ENCODE results near the gene MAP3K21. TPM values are rescaled to one million over a fixed set of nuclear protein-coding genes. Genes with fewer than 3 reads are reported as not detected.

Gene MAP3K21
- total RNA-seq, 2 donors from 2014 or later = 0.64 to 3.0 TPM

GRCh38 chr1:233431753-233432403, 104.4 kb downstream of the MAP3K21 start:
- H3K9me3 Mint-ChIP-seq = peaks cover 6% of the 10 kb centered on the region
- H3K27ac Mint-ChIP-seq = no peak overlapping the region
- no peak overlapping the region for H3K4me3 Mint-ChIP-seq
- no peaks in the 10 kb centered on the region for H3K36me3 Mint-ChIP-seq
- H3K27me3 Mint-ChIP-seq = peaks cover 7 to 38% of the 10 kb centered on the region in 2 donors
- DNase-seq (ENCODE audit: low spot score) (no peak), ATAC-seq (no peak)
- no peaks in the 10 kb centered on the region for H3K4me1 Mint-ChIP-seq (ENCODE audit: low read depth in 2 of 2)

DNA sequence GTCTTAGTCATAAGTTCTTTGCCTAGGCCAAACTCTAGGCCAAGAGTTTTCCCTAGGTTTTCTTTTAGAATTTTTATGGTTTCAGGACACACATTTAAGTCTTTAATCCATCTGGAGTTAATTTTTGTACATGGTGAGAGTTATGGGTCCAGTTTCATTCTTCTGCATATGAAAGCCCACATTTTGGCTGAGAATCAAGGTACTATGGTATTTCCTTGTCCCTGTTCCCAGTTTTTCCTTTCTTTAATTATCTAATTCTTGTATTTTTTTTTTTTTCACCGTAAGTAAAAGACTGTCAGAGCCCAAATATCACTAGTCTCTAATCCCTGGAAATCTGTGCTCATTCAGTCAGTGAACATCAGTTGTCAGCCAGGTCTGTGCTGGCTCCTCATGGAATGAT, 105.4 kb downstream of the MAP3K21 start:
- H3K27ac Mint-ChIP-seq = no peak overlapping the region
- ATAC-seq = no peak

DNA sequence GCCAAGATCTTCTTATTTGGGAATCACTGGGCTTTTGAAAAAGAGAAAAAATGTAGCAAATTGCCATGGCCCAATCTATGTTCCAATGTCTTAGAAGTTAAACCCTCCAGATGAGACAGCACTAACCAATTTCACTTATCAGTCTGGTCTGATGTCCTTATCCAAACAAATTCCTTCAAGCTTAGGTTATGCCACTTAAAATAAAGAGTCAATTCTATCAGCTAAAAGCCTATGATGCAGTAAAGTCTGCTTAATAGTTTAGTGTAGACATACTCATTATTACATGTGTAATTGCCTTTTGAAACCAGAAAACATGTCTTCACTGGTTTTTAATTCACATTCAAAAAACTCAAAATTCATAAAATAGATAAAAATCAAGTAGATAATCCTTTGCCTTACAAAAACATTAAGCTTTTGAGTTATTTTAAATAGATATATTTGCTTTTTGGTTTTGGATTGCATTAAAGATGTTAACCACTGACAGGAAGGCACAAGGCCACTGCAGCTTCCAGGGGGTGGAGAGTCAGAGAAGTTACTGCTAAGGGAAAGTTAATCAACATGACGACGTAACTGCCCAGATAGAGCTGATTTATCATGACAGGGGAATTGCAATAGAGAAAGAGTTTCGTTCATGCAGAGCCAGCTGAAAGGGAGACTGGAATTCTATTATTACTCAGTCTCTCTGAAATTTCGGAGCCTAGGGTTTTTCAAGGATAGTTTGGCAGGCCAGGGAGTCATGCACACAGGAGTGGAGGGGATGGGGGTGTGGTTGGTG, 106.1 kb downstream of the MAP3K21 start:
- ATAC-seq (no peak), DNase-seq (ENCODE audit: low spot score) (no peak)
- Mint-ChIP-seq H3K4me3 (no peak overlapping the region), H3K9me3 (peaks cover 6% of the 10 kb centered on the region), H3K4me1 (ENCODE audit: low read depth in 2 of 2) (no peaks in the 10 kb centered on the region), H3K36me3 (no peaks in the 10 kb centered on the region), H3K27ac (no peak overlapping the region), H3K27me3 (peaks cover 5 to 42% of the 10 kb centered on the region in 2 donors)

More for the DNA sequence above, 105.4 kb downstream of the MAP3K21 start:
- no peak overlapping the region for H3K4me3 Mint-ChIP-seq
- H3K4me1 Mint-ChIP-seq (ENCODE audit: low read depth in 2 of 2) = no peaks in the 10 kb centered on the region
- DNase-seq (ENCODE audit: low spot score) = no peak
- H3K36me3 Mint-ChIP-seq = no peaks in the 10 kb centered on the region
- peaks cover 6% of the 10 kb centered on the region for H3K9me3 Mint-ChIP-seq
- peaks cover 5 to 42% of the 10 kb centered on the region in 2 donors for H3K27me3 Mint-ChIP-seq

Other genes with a start within 250 kb of the MAP3K21 start
- 10 to 100 TPM in 1 of 2 donors, 1 to 10 TPM in 1; 7.1 to 30.8 TPM for gene PCNX2, start 32.0 kb upstream of the MAP3K21 start, total RNA-seq

Data from natural killer cell treated with Interleukin-12 subunit alpha and Interleukin-12 subunit beta and Interleukin-15 and Interleukin-18, amount 100 ng/mL, for 72 hours (primary cell).